Transverse colon (tissue), 4 donors: ENCODE data around the gene TBC1D9.

Experiments used
- EP300 ChIP-seq: sonication (generic); formaldehyde crosslinking; IDR thresholded peaks from one replicate; pipeline ENCODE4 v1.6.1; 2017; ENCODE audit warnings: antibody characterized with exemption, low read depth
- POLR2AphosphoS5 ChIP-seq, 3 donors: sonication (generic); formaldehyde crosslinking; IDR thresholded peaks; one replicate each; pipeline ENCODE4 v1.6.1; 2016; ENCODE audit warnings: antibody characterized with exemption in 3 of 3
- TF ChIP-seq, protein P1 (sequence below), 5 experiments: fragments of 200-600 bp in 3 of 5; fragments of 450-650 bp in 2 of 5; sonication (generic) in 3 of 5; IDR thresholded peaks; 1 replicate in 2 of 5; 2 replicates in 3 of 5; pipeline ENCODE4 v1.5.1; 2016 to 2017; ENCODE audit warnings: antibody characterized with exemption in 5 of 5, inconsistent platforms in 3 of 5, mild to moderate bottlenecking in 2 of 5, moderate library complexity in 1 of 5

DNA sequence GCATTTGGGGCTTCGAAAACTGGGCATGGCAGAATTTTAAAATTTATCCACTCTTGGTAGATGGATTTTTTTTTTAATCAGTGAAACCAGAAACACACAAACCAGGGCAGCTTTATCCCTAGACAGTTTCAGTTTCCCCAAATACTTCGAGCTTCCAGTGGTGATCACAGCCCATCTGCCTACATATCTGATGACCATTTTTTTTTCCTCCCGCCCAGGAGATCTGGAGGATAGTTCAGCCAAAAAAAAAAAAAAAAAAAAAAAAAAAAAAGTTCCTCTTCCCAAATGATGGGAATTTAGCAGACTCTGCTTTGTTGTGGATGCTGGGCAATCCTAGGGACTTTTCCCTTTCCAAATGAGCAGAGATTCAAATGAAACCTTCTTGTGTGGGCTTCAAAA lies 1.0 kb upstream of the TBC1D9 start:
- TF ChIP-seq, protein P1, sequence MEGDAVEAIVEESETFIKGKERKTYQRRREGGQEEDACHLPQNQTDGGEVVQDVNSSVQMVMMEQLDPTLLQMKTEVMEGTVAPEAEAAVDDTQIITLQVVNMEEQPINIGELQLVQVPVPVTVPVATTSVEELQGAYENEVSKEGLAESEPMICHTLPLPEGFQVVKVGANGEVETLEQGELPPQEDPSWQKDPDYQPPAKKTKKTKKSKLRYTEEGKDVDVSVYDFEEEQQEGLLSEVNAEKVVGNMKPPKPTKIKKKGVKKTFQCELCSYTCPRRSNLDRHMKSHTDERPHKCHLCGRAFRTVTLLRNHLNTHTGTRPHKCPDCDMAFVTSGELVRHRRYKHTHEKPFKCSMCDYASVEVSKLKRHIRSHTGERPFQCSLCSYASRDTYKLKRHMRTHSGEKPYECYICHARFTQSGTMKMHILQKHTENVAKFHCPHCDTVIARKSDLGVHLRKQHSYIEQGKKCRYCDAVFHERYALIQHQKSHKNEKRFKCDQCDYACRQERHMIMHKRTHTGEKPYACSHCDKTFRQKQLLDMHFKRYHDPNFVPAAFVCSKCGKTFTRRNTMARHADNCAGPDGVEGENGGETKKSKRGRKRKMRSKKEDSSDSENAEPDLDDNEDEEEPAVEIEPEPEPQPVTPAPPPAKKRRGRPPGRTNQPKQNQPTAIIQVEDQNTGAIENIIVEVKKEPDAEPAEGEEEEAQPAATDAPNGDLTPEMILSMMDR (IDR thresholded peaks at IDR 0.05) = no peak
- TF ChIP-seq POLR2AphosphoS5 (IDR thresholded peaks at IDR 0.05) (no peak), EP300 (no peak)
